Muscle of leg (tissue), 16 donors: ENCODE data around the gene KRTAP12-2. TPM values are rescaled to one million over a fixed set of nuclear protein-coding genes. Genes with fewer than 3 reads are reported as not detected.

Source experiments
- DNase-seq: peaks from one replicate; pipeline ENCODE4 v3.0.0; 2013
- H3K27ac ChIP-seq: one replicate; pipeline ENCODE4 v1.5.1; 2013; ENCODE audit warnings: mild to moderate bottlenecking, low read length, control low read depth
- H3K27me3 ChIP-seq: one replicate; pipeline ENCODE4 v1.6.1; 2013; ENCODE audit warnings: low read length; ENCODE audit not compliant: control insufficient read depth, insufficient read depth
- H3K36me3 ChIP-seq: one replicate; pipeline ENCODE4 v1.6.1; 2013; ENCODE audit warnings: low read length; ENCODE audit not compliant: control insufficient read depth, insufficient read depth
- H3K4me1 ChIP-seq: one replicate; pipeline ENCODE4 v1.6.1; 2013; ENCODE audit warnings: low read length; ENCODE audit not compliant: control insufficient read depth, insufficient read depth
- H3K4me3 ChIP-seq: one replicate; pipeline ENCODE4 v1.5.1; 2013; ENCODE audit warnings: low read length, control low read depth
- H3K9me3 ChIP-seq: replicated peaks from 2 replicates; pipeline ENCODE4 v1.6.1; 2013; ENCODE audit warnings: low read depth, low read length; ENCODE audit not compliant: control insufficient read depth
- WGBS: methylation state at CpG from one replicate; pipeline ENCODE4 v1.1.5; 2013; ENCODE audit warnings: missing lambda C conversion rate; ENCODE audit not compliant: insufficient coverage; 5-methylcytosine and 5-hydroxymethylcytosine counted together
- long read RNA-seq, 11 donors: transcript quantifications; one replicate each; lab custom pipeline, GENCODE V29; 2026
- polyA plus RNA-seq, 8 donors: library from polyadenylated mRNA; unstranded; fragments of 120-200 nt; gene quantifications; one replicate each; pipeline versions ENCODE4 v1.2.1 to v1.2.3, GENCODE V29; 2013; ENCODE audit warnings: inconsistent platforms in 1 of 8, low replicate concordance in 1 of 8; ENCODE audit not compliant: insufficient read length in 8 of 8, insufficient read depth in 1 of 8
- total RNA-seq: library from RNA; stranded (reverse); fragments of 120-200 nt; gene quantifications from one replicate; pipeline ENCODE4 v1.2.4, GENCODE V29; 2013

KRTAP12-2 gene, protein sequence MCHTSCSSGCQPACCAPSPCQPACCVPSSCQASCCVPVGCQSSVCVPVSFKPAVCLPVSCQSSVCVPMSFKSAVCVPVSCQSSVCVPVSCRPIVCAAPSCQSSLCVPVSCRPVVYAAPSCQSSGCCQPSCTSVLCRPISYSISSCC
- not detected for total RNA-seq
- polyA plus RNA-seq: not detected
- long read RNA-seq, donor 1: 0 reads
- long read RNA-seq, donor 2: 0 reads
- long read RNA-seq, donor 3: 0 reads
- long read RNA-seq, donor 4: 0 reads
- long read RNA-seq, donor 5: 0 reads
- long read RNA-seq, donor 6: 0 reads
- long read RNA-seq, donor 7: 0 reads
- long read RNA-seq, donor 8: 0 reads
- long read RNA-seq, donor 9: 0 reads
- long read RNA-seq, donor 10: 0 reads
- long read RNA-seq, donor 11: 0 reads

DNA sequence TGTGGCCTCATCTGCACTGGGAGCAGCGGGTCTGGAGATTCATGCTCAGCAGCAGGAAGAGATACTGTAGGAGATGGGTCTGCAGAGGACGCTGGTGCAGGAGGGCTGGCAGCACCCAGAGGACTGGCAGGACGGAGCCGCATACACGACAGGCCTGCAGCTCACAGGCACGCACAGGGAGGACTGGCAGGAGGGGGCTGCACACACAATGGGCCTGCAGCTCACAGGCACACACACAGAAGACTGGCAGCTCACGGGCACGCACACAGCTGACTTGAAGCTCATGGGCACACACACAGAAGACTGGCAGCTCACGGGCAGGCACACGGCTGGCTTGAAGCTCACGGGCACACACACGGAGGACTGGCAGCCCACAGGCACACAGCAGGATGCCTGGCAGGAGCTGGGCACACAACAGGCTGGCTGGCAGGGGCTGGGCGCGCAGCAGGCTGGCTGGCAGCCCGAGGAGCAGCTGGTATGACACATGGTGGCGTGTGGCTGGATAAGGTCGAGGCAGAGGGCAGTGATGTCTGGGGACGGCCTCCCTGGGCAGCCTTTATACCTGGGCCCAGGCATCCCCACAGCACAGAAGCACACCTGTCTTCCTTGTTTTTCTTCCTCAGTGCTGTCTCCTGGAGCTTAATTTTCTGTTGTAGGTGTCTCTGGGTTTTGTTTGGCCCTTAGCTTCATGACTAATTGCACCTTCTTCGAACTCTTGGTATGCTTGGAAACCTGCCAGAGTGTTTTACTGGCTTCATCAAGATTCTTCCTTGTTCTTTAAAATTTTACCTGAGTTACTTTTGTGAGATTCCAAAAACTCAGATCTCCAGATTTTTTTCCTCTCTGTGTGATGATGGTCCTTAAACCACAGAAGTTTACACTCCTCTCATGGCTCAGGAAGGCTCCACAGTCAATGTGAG lies at the start of gene KRTAP12-2:
Gene KRTAP12-2 (minus strand): TSS at position 527 of the 920 bp plus-strand sequence. CDS start 41 bp downstream, at position 486.
- DNase-seq: peak; percentile 17
- Histone ChIP-seq H3K36me3 (no peaks in the 10 kb centered on the region), H3K27me3 (peaks cover 9% of the 10 kb centered on the region), H3K4me1 (no peaks in the 10 kb centered on the region), H3K9me3 (peaks cover 10% of the 10 kb centered on the region), H3K4me3 (no peak within 1 kb of the TSS), H3K27ac (no peak within 1 kb of the TSS)
- 72% methylated on average over 15 of the region's 19 CpGs for WGBS

DNA sequence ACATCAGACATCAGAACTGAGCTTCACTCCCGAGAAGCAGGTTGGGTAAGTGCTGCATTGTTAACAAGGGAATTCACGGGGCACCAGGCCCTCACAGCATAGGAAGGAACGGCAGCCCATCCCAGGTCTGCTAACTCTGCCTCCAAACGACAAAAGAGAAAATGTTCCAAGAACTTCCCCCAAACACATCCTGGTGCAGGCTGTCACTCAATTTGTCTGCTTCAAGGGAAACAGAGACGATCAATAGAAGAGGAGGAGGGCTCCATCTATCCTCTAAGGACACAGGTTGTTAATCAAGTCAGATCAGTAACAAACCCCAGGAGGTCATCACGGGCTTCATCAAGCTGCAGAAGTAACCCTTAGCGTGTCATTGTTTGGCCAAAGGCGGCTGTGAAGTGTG lies 48.2 kb upstream of the KRTAP12-2 start:
- WGBS: no CpG with 5 or more reads among the region's 8 CpGs
- DNase-seq: no peak

DNA sequence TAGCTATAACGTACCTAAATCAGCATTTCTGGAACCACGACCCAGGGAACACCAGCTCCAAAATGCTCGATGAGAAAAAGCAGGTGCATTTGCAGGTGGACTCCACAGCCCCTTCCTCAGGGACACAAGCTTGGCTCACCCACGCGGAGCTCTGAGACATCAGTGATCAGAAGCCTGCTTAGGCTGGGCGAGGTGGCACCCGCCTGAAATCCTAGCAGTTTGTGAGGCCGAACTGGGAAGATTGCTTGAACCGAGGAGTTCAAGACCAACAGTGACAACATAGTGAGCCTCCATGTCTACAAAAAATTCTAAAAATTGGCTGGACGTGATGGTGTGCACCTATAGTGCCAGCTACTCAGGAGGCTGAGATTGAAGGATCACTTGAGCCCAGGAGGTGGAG lies 47.1 kb upstream of the KRTAP12-2 start:
- Histone ChIP-seq H3K9me3 (no peaks in the 10 kb centered on the region), H3K27me3 (peaks cover 77% of the 10 kb centered on the region), H3K4me1 (peaks cover 19% of the 10 kb centered on the region), H3K36me3 (no peaks in the 10 kb centered on the region), H3K4me3 (no peak overlapping the region), H3K27ac (no peak overlapping the region)
- WGBS: 83% methylated on average over 9 of the region's 10 CpGs
- DNase-seq: no peak

More for the DNA sequence above, 48.2 kb upstream of the KRTAP12-2 start:
- Histone ChIP-seq H3K27ac (no peak overlapping the region), H3K4me3 (no peak overlapping the region), H3K27me3 (peaks cover 67% of the 10 kb centered on the region), H3K9me3 (no peaks in the 10 kb centered on the region), H3K4me1 (peaks cover 10% of the 10 kb centered on the region), H3K36me3 (no peaks in the 10 kb centered on the region)

DNA sequence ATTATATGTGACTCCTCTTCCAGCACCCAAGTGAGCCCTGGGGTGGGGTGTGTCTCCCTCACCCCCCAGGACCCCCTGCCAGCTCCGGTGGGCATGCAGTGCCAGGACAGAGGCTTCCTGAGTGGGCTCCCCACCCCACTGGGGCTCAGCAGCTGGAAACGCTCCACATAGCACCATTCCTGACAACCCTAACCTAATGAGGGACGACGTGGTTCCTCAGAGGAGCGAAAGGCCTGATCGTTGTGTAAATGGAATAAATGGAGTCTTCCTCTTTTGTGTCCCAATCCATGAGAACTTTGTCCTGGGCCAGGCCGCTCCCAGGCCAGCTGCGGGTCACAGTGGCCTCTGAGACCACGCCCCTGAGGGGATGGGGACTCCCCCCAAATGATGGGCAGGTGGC lies 46.4 kb upstream of the KRTAP12-2 start:
- Histone ChIP-seq H3K27ac (no peak overlapping the region), H3K36me3 (no peaks in the 10 kb centered on the region), H3K4me3 (no peak overlapping the region), H3K9me3 (no peaks in the 10 kb centered on the region), H3K4me1 (peaks cover 25% of the 10 kb centered on the region), H3K27me3 (peaks cover 77% of the 10 kb centered on the region)
- WGBS: no CpG with 5 or more reads among the region's 9 CpGs
- DNase-seq: no peak

DNA sequence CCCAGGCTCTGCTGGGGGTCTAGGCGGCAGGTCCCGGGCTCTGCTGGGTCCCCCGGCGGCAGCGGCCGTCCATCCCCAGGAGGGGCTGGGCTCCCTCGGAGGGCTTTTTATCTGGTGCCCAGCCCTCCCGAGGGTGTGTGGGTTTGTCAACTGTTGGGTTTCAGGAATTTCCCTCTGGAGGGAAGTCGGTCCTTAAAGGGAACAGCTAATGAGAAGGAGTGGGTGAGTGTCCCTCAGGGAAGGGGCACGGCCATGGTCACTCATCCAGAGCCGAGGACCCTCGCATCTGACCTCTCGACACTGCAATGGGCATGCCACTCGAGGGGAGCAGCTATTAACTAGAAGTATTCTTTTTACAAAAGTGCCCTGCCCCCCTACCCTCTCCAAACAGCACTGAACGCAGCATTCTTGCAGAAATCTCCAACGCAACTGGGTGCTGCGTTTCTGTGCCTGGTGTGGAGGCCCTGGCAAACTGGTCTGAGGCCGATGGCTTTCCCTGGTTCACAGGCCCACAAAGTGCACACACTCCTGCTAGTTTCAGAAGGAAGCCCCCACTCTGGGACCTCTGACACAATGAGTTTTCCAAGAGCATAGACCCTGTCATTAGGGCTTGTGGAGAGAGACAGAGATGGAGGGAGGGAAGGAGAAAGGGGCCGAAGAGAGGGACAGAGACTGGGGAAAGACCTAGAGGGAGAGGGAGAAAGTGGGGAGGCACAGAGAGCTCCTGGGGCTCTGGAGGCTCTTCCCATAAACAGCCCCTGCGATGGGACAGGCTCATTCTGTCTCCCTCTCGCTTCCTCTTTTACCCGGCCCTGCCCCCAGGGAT lies 45.7 kb upstream of the KRTAP12-2 start:
- WGBS: 4% methylated on average over 13 of the region's 22 CpGs
- no peaks in the 10 kb centered on the region for H3K9me3 ChIP-seq
- H3K27me3 ChIP-seq: peaks cover 84% of the 10 kb centered on the region
- no peak for DNase-seq
- H3K4me1 ChIP-seq: peaks cover 25% of the 10 kb centered on the region
- H3K36me3 ChIP-seq: no peaks in the 10 kb centered on the region
- no peak overlapping the region for H3K27ac ChIP-seq
- no peak overlapping the region for H3K4me3 ChIP-seq

DNA sequence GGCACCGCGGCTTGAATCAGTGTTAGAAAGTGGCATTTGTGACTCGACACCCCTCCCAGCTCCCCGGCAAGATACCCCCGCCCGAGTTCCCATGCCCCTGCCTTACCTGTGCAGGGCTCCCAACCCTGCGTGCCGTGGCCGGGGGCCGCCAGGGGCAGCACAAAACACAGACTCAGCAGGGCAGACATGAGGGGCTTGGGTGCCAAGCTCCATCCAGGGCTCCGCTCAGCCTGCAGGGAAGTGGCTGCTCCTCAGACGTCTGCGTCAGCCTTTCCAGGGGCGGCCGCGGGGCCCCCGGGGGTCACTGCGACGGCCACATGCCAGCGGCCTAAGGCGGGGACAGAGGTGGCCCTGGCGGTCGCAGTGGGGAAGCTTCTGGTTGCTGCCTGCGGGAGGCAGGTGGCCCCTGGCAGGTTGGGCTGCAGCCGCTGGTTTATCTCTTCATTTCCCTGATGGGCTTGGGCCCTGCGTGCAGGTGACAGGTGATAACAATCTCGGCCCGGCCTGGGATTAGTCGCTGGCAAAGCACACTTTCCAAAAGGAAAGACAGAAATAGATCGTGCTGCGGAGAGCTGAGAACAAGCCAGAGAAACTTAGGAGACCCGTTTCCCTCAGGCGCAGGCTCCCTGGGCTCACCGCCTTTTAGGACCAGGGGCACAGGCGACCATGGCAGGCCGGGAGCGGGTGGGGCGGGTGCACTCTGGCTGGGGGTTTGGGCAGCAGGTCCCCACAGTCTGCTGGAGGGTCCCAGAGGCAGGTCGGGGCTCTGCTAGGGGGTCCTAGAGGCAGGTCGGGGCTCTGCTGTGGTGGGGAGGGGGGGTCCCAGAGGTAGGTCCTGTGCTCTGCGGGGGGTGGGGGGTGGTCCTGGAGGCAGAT lies 44.8 kb upstream of the KRTAP12-2 start, which contains the start of gene TSPEAR:
Gene TSPEAR (minus strand): TSS at position 246 of the 876 bp plus-strand sequence. CDS start 58 bp downstream, at position 188.
- Histone ChIP-seq H3K36me3 (no peaks in the 10 kb centered on the region), H3K4me1 (peaks cover 25% of the 10 kb centered on the region), H3K27me3 (peaks cover 92% of the 10 kb centered on the region), H3K9me3 (no peaks in the 10 kb centered on the region), H3K27ac (no peak within 1 kb of the TSS), H3K4me3 (no peak within 1 kb of the TSS)
- no peak for DNase-seq
- under 1% methylated on average over 34 of the region's 41 CpGs for WGBS

DNA sequence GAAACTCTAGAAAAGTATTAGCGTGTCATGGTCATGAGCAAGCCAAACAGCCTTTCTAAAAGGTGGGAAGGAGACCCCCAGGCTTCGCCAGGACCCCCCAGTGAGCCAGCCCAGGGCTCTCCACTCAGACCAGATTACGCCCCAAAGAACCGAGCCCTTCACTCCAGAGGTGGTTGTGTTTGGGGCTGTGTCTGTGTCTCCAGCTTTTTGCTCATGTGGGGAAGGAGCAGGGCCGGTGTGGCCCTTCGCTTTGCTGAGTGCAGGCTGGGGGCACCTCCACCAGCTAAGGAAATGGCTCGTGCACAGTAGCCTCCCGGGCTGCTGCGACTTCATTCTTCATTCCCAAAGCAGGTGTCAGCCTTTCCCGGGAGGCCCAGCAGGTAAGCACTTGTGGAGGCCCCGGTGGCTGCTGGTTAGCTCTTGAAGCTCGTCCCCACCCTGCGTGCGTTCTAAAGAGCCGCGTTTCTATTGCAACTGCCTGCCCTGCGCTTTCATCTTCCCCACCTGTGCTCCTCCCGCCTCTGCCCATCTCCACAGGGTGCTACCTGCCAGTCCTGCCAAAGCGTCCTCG lies 44.1 kb upstream of the KRTAP12-2 start:
- Histone ChIP-seq H3K4me1 (peaks cover 25% of the 10 kb centered on the region), H3K9me3 (no peaks in the 10 kb centered on the region), H3K4me3 (no peak overlapping the region), H3K27me3 (peaks cover 95% of the 10 kb centered on the region), H3K36me3 (no peaks in the 10 kb centered on the region), H3K27ac (no peak overlapping the region)
- 3% methylated on average over 15 of the region's 20 CpGs for WGBS
- no peak for DNase-seq

DNA sequence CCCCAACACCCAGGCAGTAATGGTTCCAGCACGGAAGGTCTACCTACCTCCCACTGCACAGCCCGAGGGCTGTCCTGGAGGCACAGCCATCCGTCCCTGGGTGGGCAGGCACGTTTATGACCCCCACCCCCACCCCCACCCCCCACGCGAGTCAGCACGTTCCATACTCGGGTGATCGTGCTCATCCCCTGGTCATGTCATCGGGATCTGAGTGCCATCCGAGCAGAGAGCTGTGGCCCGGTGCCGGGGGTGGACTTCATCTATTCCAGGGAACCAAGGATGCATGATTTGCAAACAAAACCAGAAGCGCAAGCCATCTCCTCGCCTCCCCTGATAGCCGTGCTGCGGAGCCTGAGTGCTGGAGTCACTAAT lies 43.6 kb upstream of the KRTAP12-2 start:
- no peak overlapping the region for H3K4me3 ChIP-seq
- H3K4me1 ChIP-seq: peaks cover 25% of the 10 kb centered on the region
- no peaks in the 10 kb centered on the region for H3K36me3 ChIP-seq
- H3K9me3 ChIP-seq: no peaks in the 10 kb centered on the region
- peaks cover 92% of the 10 kb centered on the region for H3K27me3 ChIP-seq
- no peak overlapping the region for H3K27ac ChIP-seq
- no peak for DNase-seq
- 0% methylated on average over 13 of the region's 17 CpGs for WGBS
